Measurements from ENCODE around the gene LIMA1.
A peak's percentile ranks its signal among the peaks of the same experiment; 100 is the strongest.

Gene LIMA1

DNA sequence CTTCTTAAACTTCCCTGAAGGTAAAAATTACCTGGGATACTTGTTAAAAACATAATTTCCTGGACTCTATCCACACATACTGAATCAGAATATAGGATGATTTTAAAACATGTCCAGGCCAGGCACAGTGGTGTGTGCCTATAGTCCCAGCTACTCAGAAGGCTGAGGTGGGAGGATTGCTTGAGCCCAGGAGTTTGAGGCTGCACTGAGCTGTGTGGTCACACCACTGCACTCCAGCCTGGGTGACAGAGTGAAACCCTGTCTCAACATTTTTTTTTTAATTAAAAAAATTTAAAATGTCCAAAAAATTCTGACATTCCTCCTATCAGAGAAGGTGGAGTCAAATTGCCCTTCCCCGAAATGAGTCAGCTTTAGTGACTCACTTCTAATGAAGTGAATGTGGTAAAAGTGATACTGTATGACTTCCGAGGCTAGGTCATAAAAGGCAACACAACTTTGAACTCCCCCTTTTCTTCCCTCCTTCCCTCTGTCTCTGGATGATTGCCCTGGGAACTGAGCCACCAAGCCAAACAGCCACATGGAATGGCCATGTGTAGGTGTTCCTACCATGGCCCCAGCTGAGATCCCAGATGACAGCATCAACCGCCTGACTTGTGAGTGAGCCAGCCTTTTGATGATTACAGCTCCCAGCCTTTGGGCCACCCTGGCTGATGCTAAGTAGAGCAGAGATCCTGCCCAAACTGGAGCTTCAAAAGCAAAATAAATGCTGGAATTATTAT is 36.3 kb downstream of the LIMA1 start:
- peaks cover 2% of the 10 kb centered on the region for H3K36me3 Mint-ChIP-seq (ENCODE audit: low read depth)
- ATAC-seq (peak; percentile 87), DNase-seq (peak; percentile 34)
- H3K27me3 Mint-ChIP-seq = no peaks in the 10 kb centered on the region
- peaks cover 57% of the 10 kb centered on the region for H3K4me1 Mint-ChIP-seq
- no peaks in the 10 kb centered on the region for H3K9me3 Mint-ChIP-seq
- H3K27ac Mint-ChIP-seq = peak overlapping the region; percentile 61
- peak overlapping the region; percentile 61 for H3K4me3 Mint-ChIP-seq

DNA sequence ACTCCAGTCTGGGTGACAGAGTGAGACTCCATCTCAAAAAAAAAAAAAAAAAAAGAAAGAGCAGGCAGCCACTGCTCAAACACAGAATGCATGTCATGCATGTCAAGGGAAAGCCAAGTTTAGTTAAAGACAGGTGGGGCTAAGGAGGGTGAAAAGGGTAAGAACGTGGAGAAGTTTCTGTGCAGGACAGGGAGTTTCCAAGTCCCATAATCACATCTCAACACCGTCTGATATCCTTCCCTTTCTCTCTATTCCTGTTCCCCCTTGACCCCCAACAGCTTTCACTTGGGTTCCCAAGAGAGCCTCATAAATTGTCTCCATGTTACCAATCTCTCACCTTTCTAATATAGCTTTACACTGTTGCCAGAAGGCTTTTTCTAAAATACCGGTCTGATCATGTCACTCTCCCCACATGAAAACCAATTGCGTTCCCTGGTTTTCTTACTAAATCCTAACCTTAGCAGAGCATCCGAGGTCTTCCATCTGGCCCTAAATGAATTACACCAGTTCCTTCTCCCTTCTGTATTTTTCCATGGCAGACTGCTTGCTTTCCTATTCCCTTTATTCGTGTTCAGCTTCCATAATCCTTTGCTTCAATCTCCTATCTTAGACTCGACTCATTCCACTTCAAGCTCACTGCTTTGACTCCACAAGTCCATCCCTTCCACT is 37.0 kb downstream of the LIMA1 start:
- Mint-ChIP-seq H3K27ac (peak overlapping the region; percentile 42), H3K4me3 (no peak overlapping the region), H3K27me3 (no peaks in the 10 kb centered on the region), H3K36me3 (ENCODE audit: low read depth) (no peaks in the 10 kb centered on the region), H3K9me3 (no peaks in the 10 kb centered on the region), H3K4me1 (peaks cover 52% of the 10 kb centered on the region)
- ATAC-seq (no peak), DNase-seq (no peak)

DNA sequence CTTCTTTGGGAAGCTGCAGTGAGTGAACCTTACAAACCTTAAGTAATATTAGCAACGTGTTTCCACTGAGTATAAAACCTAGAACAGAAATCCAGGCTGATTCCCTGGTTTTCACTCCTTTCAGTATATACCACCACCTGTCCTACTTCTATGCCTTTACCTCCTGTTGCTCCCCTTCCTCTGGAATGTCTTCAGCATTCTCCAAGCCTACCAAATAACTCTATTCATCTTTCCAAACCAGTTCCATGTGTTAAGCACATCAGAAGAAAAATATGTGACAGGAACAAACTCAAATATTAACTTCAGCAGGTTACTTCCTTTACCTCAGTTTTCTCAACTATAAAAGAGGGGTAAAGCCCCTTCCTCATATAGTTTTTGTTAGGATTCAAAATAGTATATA is 39.8 kb downstream of the LIMA1 start:
- ATAC-seq (no peak), DNase-seq (no peak)
- Mint-ChIP-seq H3K4me1 (peaks cover 36% of the 10 kb centered on the region), H3K4me3 (no peak overlapping the region), H3K36me3 (ENCODE audit: low read depth) (no peaks in the 10 kb centered on the region), H3K27ac (no peak overlapping the region), H3K27me3 (no peaks in the 10 kb centered on the region), H3K9me3 (no peaks in the 10 kb centered on the region)

- no peaks in the 10 kb centered on the region for H3K27me3 Mint-ChIP-seq
- ATAC-seq (no peak), DNase-seq (no peak)
- no peak overlapping the region for H3K4me3 Mint-ChIP-seq
- H3K36me3 Mint-ChIP-seq (ENCODE audit: low read depth) = no peaks in the 10 kb centered on the region
- H3K9me3 Mint-ChIP-seq = no peaks in the 10 kb centered on the region
- H3K27ac Mint-ChIP-seq = no peak overlapping the region
- H3K4me1 Mint-ChIP-seq = peaks cover 33% of the 10 kb centered on the region
Measured at GRCh38 chr12:50242751-50243191, 40.5 kb downstream of the LIMA1 start.

DNA sequence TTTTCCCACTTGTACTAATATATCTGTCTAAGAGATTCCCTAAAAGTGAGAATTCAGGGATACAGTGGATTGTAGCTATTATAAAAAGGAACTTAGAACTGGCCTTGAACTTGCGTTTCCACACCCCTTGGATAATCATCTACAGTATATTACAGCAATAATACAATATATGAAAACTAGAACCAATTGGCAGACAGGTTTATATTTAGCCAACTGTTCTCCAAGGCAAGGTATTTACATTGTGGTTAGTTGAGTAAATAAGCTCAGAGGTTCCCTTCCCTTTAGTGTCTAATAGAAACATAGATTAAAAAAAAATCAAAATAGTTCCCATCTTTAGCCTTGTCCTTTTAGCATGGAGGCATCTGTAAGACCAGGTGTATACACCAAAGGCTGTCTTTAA is 42.1 kb downstream of the LIMA1 start:
- no peaks in the 10 kb centered on the region for H3K9me3 Mint-ChIP-seq
- no peak overlapping the region for H3K27ac Mint-ChIP-seq
- ATAC-seq (no peak), DNase-seq (no peak)
- no peak overlapping the region for H3K4me3 Mint-ChIP-seq
- peaks cover 20% of the 10 kb centered on the region for H3K4me1 Mint-ChIP-seq
- no peaks in the 10 kb centered on the region for H3K27me3 Mint-ChIP-seq
- no peaks in the 10 kb centered on the region for H3K36me3 Mint-ChIP-seq (ENCODE audit: low read depth)

- no peak overlapping the region for H3K4me3 Mint-ChIP-seq
- H3K36me3 Mint-ChIP-seq (ENCODE audit: low read depth) = no peaks in the 10 kb centered on the region
- H3K27ac Mint-ChIP-seq = no peak overlapping the region
- no peaks in the 10 kb centered on the region for H3K9me3 Mint-ChIP-seq
- H3K27me3 Mint-ChIP-seq = no peaks in the 10 kb centered on the region
- DNase-seq (no peak), ATAC-seq (no peak)
- peaks cover 18% of the 10 kb centered on the region for H3K4me1 Mint-ChIP-seq
Measured at GRCh38 chr12:50240792-50241114, 42.6 kb downstream of the LIMA1 start.

GRCh38 chr12:50240096-50240791 is 43.1 kb downstream of the LIMA1 start:
- H3K9me3 Mint-ChIP-seq = no peaks in the 10 kb centered on the region
- no peak for ATAC-seq
- H3K4me3 Mint-ChIP-seq = no peak overlapping the region
- no peak overlapping the region for H3K27ac Mint-ChIP-seq
- no peak for DNase-seq
- peaks cover 15% of the 10 kb centered on the region for H3K4me1 Mint-ChIP-seq
- H3K36me3 Mint-ChIP-seq (ENCODE audit: low read depth) = no peaks in the 10 kb centered on the region
- no peaks in the 10 kb centered on the region for H3K27me3 Mint-ChIP-seq

- Mint-ChIP-seq H3K4me1 (peaks cover 15% of the 10 kb centered on the region), H3K4me3 (no peak overlapping the region), H3K9me3 (no peaks in the 10 kb centered on the region), H3K27ac (no peak overlapping the region), H3K36me3 (ENCODE audit: low read depth) (no peaks in the 10 kb centered on the region), H3K27me3 (no peaks in the 10 kb centered on the region)
- DNase-seq (no peak), ATAC-seq (no peak)
Measured at GRCh38 chr12:50239355-50239891, 43.9 kb downstream of the LIMA1 start.

- peak; percentile 94 for ATAC-seq
Measured at GRCh38 chr12:50234347-50234746, 49.0 kb downstream of the LIMA1 start.

GRCh38 chr12:50232771-50233209 is 50.5 kb downstream of the LIMA1 start:
- ATAC-seq (no peak), DNase-seq (no peak)
- H3K27me3 Mint-ChIP-seq = no peaks in the 10 kb centered on the region
- no peaks in the 10 kb centered on the region for H3K36me3 Mint-ChIP-seq (ENCODE audit: low read depth)
- H3K27ac Mint-ChIP-seq = no peak overlapping the region
- no peaks in the 10 kb centered on the region for H3K9me3 Mint-ChIP-seq
- no peak overlapping the region for H3K4me3 Mint-ChIP-seq
- no peaks in the 10 kb centered on the region for H3K4me1 Mint-ChIP-seq

More at GRCh38 chr12:50234347-50234746, 49.0 kb downstream of the LIMA1 start:
- no peak for DNase-seq
- Mint-ChIP-seq H3K27me3 (no peaks in the 10 kb centered on the region), H3K4me1 (no peaks in the 10 kb centered on the region), H3K4me3 (no peak overlapping the region), H3K9me3 (no peaks in the 10 kb centered on the region), H3K27ac (no peak overlapping the region), H3K36me3 (ENCODE audit: low read depth) (no peaks in the 10 kb centered on the region)

- H3K27ac Mint-ChIP-seq = no peak overlapping the region
- ATAC-seq = no peak
- H3K4me3 Mint-ChIP-seq = no peak overlapping the region
Measured at GRCh38 chr12:50232206-50232605, 51.1 kb downstream of the LIMA1 start.

DNA sequence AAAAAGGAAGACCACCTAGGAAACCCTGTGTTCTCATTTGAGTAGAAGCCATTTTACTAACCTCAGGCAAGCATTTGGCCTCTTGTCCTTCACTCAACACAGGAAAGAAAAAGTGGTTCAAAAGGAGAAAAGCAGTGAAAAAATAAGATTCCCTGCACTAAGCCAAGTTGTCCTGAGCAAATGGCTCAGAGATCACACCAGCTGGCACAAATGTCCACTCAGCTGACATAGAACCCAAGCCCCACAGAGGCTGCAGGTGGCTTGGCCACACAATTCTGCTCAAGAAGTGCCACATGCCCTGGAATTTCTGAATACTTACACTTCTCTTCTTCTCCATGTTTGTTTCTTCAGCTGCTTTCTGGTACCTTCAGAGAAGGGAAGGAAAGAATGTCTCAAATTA is 52.0 kb downstream of the LIMA1 start:
- H3K27me3 Mint-ChIP-seq = no peaks in the 10 kb centered on the region
- no peaks in the 10 kb centered on the region for H3K4me1 Mint-ChIP-seq
- no peaks in the 10 kb centered on the region for H3K9me3 Mint-ChIP-seq
- DNase-seq = no peak
- no peak overlapping the region for H3K4me3 Mint-ChIP-seq
- H3K27ac Mint-ChIP-seq = no peak overlapping the region
- H3K36me3 Mint-ChIP-seq (ENCODE audit: low read depth) = no peaks in the 10 kb centered on the region
- no peak for ATAC-seq

More at GRCh38 chr12:50232206-50232605, 51.1 kb downstream of the LIMA1 start:
- H3K36me3 Mint-ChIP-seq (ENCODE audit: low read depth) = no peaks in the 10 kb centered on the region
- no peaks in the 10 kb centered on the region for H3K4me1 Mint-ChIP-seq
- no peak for DNase-seq
- no peaks in the 10 kb centered on the region for H3K27me3 Mint-ChIP-seq
- no peaks in the 10 kb centered on the region for H3K9me3 Mint-ChIP-seq

GRCh38 chr12:50230217-50230616 is 53.1 kb downstream of the LIMA1 start:
- ATAC-seq = no peak
- H3K9me3 Mint-ChIP-seq = no peaks in the 10 kb centered on the region
- no peak overlapping the region for H3K27ac Mint-ChIP-seq
- H3K27me3 Mint-ChIP-seq = no peaks in the 10 kb centered on the region
- no peak for DNase-seq
- peaks cover 3% of the 10 kb centered on the region for H3K4me1 Mint-ChIP-seq
- H3K36me3 Mint-ChIP-seq (ENCODE audit: low read depth) = no peaks in the 10 kb centered on the region
- H3K4me3 Mint-ChIP-seq = no peak overlapping the region

GRCh38 chr12:50224026-50224692 is 59.2 kb downstream of the LIMA1 start:
- Mint-ChIP-seq H3K4me1 (peaks cover 14% of the 10 kb centered on the region), H3K27ac (peak overlapping the region; percentile 39), H3K27me3 (no peaks in the 10 kb centered on the region), H3K9me3 (no peaks in the 10 kb centered on the region), H3K4me3 (peak overlapping the region; percentile 35), H3K36me3 (ENCODE audit: low read depth) (peaks cover 7% of the 10 kb centered on the region)
- peak; percentile 23 for DNase-seq
- peak; percentile 67 for ATAC-seq
